GM18517 (cell line): ENCODE measurements around the gene SLC34A1.
A peak's percentile ranks its signal among the peaks of the same experiment; 100 is the strongest.

Experiments used
- ATAC-seq: cut with Tn5 transposase; IDR thresholded peaks from one replicate; pipeline ENCODE4 v1.9.1; 2021; ENCODE audit warnings: mild to moderate bottlenecking, moderate library complexity; ENCODE audit not compliant: unreplicated experiment

Gene SLC34A1

GRCh38 chr5:177444106-177445051, 60.1 kb downstream of the SLC34A1 start:
- ATAC-seq = no peak

GRCh38 chr5:177445052-177445916, 61.0 kb downstream of the SLC34A1 start:
- no peak for ATAC-seq

- no peak for ATAC-seq
Measured at GRCh38 chr5:177445917-177446199, 61.6 kb downstream of the SLC34A1 start.

GRCh38 chr5:177446200-177447065, 62.2 kb downstream of the SLC34A1 start, which contains the start of gene PRR7:
TSS of gene PRR7 (plus strand) at chr5:177446814. CDS start at chr5:177455068, 8,254 bp downstream.
- ATAC-seq = peak; percentile 53

GRCh38 chr5:177447066-177447610, 62.9 kb downstream of the SLC34A1 start:
- peak; percentile 31 for ATAC-seq

GRCh38 chr5:177447611-177448243, 63.5 kb downstream of the SLC34A1 start:
- no peak for ATAC-seq
